HG02678 (cell line): ENCODE results near the gene CD55.

ENCODE experiments used
- ATAC-seq: cut with Tn5 transposase; IDR thresholded peaks from one replicate; pipeline ENCODE4 v1.9.1; 2021; ENCODE audit warnings: mild to moderate bottlenecking, moderate library complexity; ENCODE audit not compliant: unreplicated experiment

CD55 gene

DNA sequence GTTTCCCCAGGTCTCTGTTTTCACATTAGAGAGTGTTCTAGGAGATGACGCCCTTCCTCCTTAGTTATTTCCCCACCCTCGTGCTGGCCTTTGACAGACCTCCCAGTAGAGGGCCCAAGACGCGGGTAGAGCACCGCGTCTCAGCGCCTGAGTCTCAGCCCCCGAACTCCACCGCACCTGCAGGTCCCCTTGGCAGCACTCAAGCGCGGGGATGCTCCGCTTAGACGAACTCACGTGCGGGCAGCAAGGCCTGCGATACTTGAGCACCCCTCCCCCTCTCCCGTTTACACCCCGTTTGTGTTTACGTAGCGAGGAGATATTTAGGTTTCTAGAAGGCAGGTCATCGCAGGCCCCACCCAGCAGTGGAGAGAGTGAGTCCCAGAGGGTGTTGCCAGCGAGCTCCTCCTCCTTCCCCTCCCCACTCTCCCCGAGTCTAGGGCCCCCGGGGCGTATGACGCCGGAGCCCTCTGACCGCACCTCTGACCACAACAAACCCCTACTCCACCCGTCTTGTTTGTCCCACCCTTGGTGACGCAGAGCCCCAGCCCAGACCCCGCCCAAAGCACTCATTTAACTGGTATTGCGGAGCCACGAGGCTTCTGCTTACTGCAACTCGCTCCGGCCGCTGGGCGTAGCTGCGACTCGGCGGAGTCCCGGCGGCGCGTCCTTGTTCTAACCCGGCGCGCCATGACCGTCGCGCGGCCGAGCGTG is at the start of gene CD55:
CD55 (plus strand) TSS at position 600 of the 711 bp plus-strand sequence; CDS start at position 688, 88 bp downstream.
- ATAC-seq, result peak; percentile 93

DNA sequence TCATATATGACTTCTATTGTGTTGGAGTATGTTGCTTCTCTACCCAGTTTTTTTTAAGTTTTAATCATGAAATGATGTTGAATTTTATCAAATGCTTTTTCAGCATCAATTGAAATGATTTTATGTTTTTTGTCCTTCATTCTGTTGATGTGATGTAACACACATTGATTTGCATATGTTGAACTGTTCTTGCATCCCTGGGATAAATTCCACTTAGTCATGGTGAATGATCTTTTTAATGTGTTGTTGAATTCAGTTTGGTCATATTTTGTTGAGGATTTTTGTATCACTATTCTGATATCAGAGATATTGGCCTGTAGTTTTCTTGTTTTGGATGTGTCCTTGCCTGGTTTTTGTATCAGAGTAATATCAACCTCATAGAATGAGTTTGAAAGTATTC is 46.6 kb upstream of the CD55 start:
- ATAC-seq, result no peak

DNA sequence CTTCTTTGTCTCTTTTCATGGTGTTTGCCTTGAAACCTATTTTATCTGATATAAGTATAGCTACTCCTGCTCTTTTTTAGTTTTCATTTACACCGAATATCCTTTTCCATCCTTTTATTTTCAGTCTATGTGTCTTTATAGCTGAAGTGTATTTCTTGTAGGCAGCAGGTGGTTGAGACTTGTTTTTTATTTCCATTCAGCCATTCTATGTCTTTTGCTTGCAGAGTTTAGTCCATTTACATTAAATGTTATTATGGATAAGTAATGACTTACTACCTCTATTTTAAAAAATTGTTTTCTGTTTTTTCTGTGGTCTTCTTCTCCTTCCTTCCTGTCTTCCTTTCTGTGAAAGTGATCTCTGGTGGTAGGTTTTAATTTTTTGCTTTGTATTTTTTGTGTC is 45.0 kb upstream of the CD55 start:
- ATAC-seq, result no peak

DNA sequence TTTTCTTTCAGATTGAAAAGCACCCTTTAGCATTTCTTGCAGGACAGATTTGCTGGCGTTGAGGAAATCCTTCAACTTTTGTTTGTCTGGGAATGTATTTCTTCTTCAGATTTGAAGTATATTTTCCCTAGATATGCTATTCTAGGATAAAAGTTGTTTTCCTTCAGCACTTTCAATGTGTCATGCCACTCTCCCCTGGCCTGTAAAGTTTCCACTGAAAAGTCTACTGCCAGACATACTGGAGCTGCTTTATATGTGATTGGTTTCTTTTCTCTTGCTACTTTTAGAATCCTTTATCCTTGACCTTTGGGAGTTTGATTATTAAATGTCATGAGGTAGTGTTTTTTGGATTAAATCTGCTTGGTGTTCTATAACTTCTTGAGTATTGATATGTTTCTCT is 44.2 kb upstream of the CD55 start:
- no peak for ATAC-seq

- ATAC-seq, result no peak
These were observed 41.8 kb upstream of the CD55 start for GRCh38 chr1:207279652-207280051.

- ATAC-seq, result no peak
These were observed 40.8 kb upstream of the CD55 start for GRCh38 chr1:207280706-207281105.

DNA sequence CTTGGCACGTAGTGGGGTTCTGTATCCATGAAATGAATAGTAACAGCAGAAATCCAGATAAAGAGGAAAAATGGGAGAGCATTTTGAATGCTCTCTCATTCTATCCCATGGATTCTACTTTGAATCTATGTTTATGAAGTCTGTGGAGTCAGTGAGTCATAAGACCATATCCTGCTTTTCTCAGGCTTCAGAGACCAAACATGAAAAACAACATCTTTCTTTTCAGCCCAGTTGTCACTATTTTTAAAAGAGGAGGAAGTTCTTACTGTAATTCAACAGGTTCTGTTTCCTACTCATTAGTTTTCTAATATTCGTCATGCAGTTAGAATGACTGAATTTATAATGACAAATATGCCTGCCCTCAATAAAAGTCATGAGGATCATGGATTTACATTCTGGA is 39.4 kb upstream of the CD55 start:
- no peak for ATAC-seq

DNA sequence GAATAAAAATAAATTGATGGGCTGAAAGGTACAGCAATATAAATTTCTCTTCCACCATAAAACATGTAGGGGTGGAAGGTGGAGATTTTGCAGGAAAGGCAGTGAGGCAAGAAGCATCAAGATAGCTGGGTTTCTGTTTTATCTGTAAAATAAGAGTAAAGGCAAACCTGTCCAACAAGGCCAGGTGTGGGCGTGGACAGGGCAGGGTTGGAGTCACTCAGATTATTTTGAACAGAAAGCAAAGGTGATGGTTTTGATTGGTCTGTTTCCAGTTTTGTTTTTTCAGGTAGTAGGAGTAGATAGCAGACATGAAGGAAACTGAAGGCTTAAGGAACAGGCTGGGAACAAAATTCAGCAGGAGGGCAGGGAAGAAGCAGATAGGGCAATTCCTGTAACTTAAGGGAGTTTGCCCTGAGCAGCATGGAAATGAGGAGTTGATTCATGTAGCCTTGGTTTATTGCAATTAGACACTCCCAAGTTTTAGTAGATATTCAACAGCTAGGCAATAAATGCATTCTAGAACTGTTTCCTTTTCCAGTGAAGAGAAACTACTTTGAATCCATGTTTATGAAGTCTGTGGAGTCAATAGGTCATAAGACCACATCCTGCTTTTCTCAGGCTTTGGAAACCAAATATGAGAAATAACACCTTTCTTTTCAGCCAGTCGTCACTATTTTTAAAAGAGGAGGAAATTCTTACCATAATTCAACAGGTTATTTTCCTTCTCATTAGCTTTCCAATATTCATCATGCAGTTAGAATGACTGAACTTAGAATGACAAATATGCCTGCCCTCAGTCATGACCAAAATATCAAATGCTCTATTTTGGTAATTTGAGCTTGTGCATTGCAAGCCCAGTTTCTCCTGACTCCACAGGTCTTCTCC is 38.7 kb upstream of the CD55 start:
- no peak for ATAC-seq

DNA sequence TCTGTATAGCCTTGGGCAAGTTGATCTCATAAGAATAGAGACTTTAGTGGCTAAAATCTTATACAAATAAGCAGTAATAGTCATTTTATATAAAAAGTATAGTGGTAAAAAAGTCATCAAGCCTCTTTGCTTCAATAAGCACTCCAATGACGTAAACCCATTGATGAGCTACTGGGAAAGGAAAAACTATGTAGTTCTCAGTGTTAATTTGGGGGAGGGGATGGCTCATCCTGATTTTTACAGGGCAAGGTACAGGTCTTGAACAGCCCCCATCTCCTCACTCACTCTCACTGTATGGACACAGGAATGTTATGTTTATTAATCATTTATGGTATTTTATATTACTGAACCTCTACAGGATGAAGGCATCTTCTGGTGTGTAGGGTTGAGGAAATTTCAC is 38.1 kb upstream of the CD55 start:
- ATAC-seq, result no peak

- no peak for ATAC-seq
These were observed 37.1 kb upstream of the CD55 start for GRCh38 chr1:207284209-207284897.

DNA sequence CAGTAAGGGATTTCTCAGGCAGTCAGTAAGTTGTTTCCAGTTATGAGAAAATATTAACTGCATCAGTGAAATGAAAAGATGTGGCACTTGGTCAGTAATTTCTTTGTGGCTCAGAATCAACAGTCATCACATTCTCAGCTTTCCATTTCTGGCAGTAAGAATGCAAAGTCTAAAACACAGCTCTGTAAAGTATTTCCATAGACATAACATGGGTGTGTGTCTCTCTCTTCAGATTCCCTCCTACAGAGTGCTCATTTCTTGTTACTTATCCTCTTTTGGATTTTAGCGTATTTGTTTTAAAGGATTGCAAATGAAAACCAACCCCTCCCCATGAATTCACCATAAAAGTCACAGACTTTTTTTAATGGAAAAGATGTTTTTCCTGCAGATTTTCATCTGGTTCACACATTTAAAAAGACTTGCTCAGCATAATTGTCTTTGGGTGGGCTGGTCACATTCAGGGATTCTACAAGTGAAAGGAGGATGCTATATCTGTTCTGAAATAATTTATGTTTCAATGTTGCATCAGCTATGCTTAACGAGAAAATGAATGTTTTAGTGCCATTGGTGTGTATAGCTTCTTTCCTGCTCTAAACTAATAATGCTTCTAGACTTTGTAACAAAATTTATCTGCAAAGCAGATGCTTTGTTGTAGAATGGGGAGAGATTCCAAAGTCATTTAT is 34.6 kb upstream of the CD55 start:
- no peak for ATAC-seq

DNA sequence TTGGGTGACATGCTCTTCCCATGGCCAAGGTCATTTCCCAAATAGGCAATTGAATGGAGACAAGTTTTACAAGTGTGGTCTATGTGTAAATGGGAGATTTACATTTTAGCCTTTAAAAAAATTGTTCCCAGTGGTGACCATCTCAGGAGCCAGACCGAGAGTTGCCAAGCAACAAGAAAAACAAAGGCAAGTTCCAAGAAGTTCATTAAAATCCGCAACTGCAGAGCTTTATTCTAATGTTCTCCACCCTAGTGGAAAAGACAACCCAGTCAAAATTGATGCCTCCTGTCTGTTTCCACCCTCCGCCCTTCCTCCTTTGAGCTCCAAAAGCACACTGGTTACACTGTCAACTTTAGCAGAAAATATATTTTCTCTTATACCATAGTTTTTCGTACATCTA is 33.2 kb upstream of the CD55 start:
- ATAC-seq, result no peak

GRCh38 chr1:207289756-207290155 is 31.7 kb upstream of the CD55 start:
- ATAC-seq, result no peak

GRCh38 chr1:207291723-207292122 is 29.8 kb upstream of the CD55 start:
- ATAC-seq, result no peak

- ATAC-seq, result no peak
These were observed 23.3 kb upstream of the CD55 start for GRCh38 chr1:207298186-207298585.

GRCh38 chr1:207298636-207299398 is 22.7 kb upstream of the CD55 start:
- ATAC-seq, result no peak

DNA sequence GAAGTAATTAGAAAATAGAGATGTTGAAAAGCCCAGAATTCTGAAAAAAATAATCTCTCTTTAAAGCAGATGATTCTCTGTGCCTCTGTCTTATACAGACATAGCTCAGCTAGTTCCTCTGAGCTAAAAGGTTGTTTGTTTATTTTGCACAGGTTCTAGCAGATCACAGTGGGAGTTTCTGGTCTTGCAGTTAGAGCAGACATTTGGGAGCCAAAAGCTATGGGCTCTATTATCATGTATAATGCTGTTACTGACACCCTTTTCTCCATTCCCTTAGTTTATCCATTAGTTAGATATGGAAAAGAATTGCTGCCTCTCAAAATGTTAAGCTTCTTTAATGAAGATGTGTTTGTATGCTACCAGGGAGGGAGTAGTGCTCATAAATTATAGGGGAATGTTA is 20.5 kb upstream of the CD55 start:
- ATAC-seq, result no peak

DNA sequence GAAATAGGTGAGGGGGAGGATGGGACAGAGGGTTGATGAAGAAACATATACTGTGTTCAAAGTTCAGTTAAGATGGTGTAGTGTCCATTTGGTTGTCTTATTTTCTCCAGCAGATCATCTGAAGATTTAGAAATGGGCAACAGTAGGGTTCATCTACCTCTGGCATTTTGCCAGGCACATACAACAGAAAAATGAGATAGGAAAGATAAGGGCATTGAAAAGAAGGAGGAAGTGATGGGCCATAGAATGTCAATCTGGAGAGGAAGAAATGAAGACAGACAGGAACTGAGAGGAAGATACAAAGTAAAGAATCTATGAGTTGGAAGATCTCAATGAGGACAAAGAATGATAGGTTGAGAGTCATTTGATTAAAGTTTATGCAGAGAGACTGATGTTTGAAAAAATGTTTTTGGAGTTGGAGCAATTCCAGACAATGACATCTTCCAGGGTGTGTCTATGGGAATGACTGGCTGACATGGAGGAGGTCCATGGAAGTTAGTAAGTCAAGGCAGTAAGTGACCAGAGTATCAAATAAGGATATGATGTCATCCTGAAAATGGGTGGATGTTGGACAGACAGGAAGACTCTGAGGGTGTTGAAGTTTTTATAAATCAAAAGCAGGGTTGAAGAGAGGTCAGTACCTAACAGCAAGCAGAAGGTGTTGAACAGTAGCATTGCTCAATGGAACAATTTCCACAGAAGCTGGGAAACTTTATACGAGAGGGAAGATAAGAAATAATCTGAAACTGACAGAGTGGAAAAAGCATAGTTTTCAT is 18.7 kb upstream of the CD55 start:
- ATAC-seq, result no peak

DNA sequence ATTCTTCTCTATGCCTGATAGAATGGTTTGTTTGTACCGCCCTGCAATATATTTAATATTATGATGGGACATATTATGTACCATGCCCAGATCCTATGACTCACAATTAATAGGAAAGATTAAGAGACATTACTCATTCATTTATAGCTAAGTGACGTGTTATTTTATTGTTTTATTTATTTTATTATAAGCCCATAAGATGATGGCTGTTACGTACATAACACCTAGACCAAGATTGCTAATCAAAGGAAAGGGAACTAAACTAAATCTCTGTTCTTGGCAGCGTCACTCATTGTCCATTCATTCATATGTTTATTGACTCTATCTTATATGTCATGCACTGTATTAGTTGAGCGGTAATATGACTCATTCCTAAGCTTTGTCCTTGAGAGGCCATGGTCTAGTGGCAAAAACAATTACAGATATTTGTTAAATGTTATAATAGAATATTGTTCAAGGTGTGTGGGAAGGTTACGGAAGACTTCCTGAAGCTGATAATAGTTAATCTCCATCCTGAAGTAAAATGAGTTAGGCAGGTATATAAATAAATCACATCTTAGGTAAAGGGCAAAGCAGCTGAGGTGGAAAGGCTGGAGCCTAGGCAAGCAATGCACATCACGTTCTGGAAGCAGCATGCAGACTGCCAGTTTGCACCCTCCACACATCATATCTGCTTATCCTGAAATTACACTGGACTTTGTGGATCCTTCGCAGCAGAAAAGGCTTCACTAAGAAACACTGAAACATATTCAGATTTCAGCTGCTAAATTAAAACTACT is 16.6 kb upstream of the CD55 start:
- no peak for ATAC-seq
